Measurements from ENCODE around the gene YBEY. TPM values are rescaled to one million over a fixed set of nuclear protein-coding genes. Genes with fewer than 3 reads are reported as not detected.

The YBEY gene
- polyA plus RNA-seq, 1 donor (not counting 4 experiments of a cell fraction or from before 2014, with no cell fraction given) = 23.5 TPM

DNA sequence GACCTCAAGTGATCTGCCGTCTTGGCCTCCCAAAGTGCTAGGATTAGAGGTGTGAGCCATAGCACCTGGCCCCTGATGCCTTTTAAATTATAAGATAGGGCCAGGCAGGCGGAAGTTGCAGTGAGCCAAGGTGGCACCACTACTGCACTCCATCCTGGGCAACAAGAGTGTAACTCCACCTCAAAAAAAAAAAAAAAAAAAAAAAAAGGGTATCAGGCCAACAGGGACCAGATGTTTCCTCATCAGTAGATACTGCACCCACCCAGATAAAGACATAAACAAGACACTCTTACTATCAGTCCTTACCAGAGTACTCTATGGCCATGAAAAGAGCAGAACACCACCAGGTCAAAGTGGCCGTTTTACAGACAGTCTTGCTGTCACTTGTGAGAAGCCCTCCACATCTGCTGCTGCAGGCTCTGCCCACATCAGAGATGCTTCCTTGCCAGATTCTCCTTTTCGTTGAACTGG, 34.2 kb downstream of the YBEY start:
- H3K4me3 ChIP-seq (ENCODE audit: control insufficient read depth in 2 of 3, extremely low read depth in 1 of 3, insufficient read depth in 2 of 3, low read depth in 1 of 3, low read length in 3 of 3) = no peak overlapping the region
- H3K27ac ChIP-seq (ENCODE audit: control insufficient read depth, insufficient read depth, low read length) = no peak overlapping the region
- H3K4me1 ChIP-seq (ENCODE audit: control insufficient read depth, extremely low read depth, insufficient read depth, low read length) = peaks cover 15% of the 10 kb centered on the region
- no peak overlapping the region for H2AFZ ChIP-seq (ENCODE audit: control insufficient read depth, low read length)
- no peaks in the 10 kb centered on the region for H4K20me1 ChIP-seq (ENCODE audit: control insufficient read depth, extremely low read depth, insufficient read depth, low read length)
- H3K9me3 ChIP-seq (ENCODE audit: control insufficient read depth, low read depth, low read length) = no peaks in the 10 kb centered on the region
- no peaks in the 10 kb centered on the region for H3K9me1 ChIP-seq (ENCODE audit: control insufficient read depth, extremely low read depth, insufficient read depth, low read length)
- dilution Hi-C loops (cut with MboI; ENCODE audit: extremely low pct_ligation_motif_present, low sequenced_read_pairs) = no loop called here
- H3K27me3 ChIP-seq (ENCODE audit: control insufficient read depth, extremely low read depth, insufficient read depth, low read length) = no peaks in the 10 kb centered on the region
- peaks cover 32% of the 10 kb centered on the region for H3K79me2 ChIP-seq (ENCODE audit: control insufficient read depth, insufficient read depth, low read length)
- no peak overlapping the region for H3K9ac ChIP-seq (ENCODE audit: control insufficient read depth, extremely low read depth, insufficient read depth, low read length)
- no peak overlapping the region for H3K4me2 ChIP-seq (ENCODE audit: control insufficient read depth, extremely low read depth, insufficient read depth, low read depth, low read length)
- H3K36me3 ChIP-seq (ENCODE audit: control insufficient read depth in 2 of 2, extremely low read depth in 1 of 2, insufficient read depth in 2 of 2, low read length in 2 of 2) = no peaks in the 10 kb centered on the region
- TF ChIP-seq, protein P1, sequence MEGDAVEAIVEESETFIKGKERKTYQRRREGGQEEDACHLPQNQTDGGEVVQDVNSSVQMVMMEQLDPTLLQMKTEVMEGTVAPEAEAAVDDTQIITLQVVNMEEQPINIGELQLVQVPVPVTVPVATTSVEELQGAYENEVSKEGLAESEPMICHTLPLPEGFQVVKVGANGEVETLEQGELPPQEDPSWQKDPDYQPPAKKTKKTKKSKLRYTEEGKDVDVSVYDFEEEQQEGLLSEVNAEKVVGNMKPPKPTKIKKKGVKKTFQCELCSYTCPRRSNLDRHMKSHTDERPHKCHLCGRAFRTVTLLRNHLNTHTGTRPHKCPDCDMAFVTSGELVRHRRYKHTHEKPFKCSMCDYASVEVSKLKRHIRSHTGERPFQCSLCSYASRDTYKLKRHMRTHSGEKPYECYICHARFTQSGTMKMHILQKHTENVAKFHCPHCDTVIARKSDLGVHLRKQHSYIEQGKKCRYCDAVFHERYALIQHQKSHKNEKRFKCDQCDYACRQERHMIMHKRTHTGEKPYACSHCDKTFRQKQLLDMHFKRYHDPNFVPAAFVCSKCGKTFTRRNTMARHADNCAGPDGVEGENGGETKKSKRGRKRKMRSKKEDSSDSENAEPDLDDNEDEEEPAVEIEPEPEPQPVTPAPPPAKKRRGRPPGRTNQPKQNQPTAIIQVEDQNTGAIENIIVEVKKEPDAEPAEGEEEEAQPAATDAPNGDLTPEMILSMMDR (optimal IDR thresholded peaks at IDR 0.05 in 1 of 3, IDR thresholded peaks at IDR 0.05 in 1 of 3, conservative IDR thresholded peaks at IDR 0.05 in 1 of 3; ENCODE audit: extremely low read depth in 1 of 3, insufficient read depth in 2 of 3, low read length in 3 of 3) = no peak
- no peak for TF ChIP-seq EZH2 (IDR thresholded peaks at IDR 0.05; ENCODE audit: low read length)
- no peak for FAIRE-seq
- DNase-seq (ENCODE audit: low read depth, low spot score) = no peak

DNA sequence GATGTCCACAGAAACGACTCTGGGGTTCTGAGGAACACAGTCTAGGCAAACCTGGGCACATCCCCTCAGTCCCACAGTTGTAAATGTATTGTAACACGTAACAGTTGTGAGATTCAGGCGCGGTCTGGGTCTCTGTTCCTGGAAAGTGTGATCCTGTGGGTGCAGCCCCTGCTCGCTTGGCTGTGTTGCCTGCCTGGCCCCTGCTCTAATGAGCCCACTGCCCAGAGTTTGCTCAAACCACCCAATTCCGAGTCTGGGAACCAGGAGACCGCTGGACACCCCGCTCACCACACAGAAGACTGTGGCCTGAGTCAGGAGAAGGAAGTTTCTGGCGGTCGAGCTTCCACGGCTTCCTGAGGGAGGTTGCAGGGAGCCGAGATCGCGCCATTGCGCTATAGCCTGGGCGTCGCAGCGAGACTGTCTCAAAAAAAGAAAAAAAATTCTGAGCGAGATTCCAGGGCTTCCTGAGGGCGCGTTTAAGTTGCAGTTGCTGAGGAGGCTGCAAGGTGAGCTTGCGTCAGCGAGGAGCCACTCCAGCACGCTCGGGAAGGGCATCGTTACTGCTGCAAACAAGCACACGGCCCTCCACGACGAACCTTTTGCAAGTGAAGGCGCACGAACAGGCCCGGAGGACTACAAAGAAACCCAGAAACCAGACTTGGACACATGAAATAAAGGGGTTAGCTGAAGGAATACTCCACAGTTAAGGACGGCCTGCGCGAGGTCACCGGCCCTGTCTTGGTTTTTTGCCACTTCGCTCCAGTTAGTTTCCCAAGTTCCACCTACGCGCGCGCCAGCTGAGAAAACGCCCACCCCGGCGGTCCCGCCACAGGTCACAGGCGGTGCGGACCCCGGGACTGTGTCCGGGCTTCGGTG, 36.4 kb downstream of the YBEY start:
- Histone ChIP-seq H3K4me3 (ENCODE audit: control insufficient read depth in 2 of 3, extremely low read depth in 1 of 3, insufficient read depth in 2 of 3, low read depth in 1 of 3, low read length in 3 of 3) (peak overlapping the region; percentile 84 to 99 (median 90)), H3K27ac (ENCODE audit: control insufficient read depth, insufficient read depth, low read length) (peak overlapping the region; percentile 74), H4K20me1 (ENCODE audit: control insufficient read depth, extremely low read depth, insufficient read depth, low read length) (no peaks in the 10 kb centered on the region), H3K27me3 (ENCODE audit: control insufficient read depth, extremely low read depth, insufficient read depth, low read length) (no peaks in the 10 kb centered on the region), H3K4me2 (ENCODE audit: control insufficient read depth, extremely low read depth, insufficient read depth, low read depth, low read length) (peak overlapping the region; percentile 92), H3K4me1 (ENCODE audit: control insufficient read depth, extremely low read depth, insufficient read depth, low read length) (peaks cover 25% of the 10 kb centered on the region), H3K9me1 (ENCODE audit: control insufficient read depth, extremely low read depth, insufficient read depth, low read length) (peaks cover 2% of the 10 kb centered on the region), H2AFZ (ENCODE audit: control insufficient read depth, low read length) (peak overlapping the region; percentile 62), H3K36me3 (ENCODE audit: control insufficient read depth in 2 of 2, extremely low read depth in 1 of 2, insufficient read depth in 2 of 2, low read length in 2 of 2) (peaks cover 0 to 4% of the 10 kb centered on the region in 2 experiments), H3K9me3 (ENCODE audit: control insufficient read depth, low read depth, low read length) (no peaks in the 10 kb centered on the region), H3K79me2 (ENCODE audit: control insufficient read depth, insufficient read depth, low read length) (peaks cover 48% of the 10 kb centered on the region), H3K9ac (ENCODE audit: control insufficient read depth, extremely low read depth, insufficient read depth, low read length) (peak overlapping the region; percentile 86)
- DNase-seq (ENCODE audit: low read depth, low spot score) (no peak), FAIRE-seq (no peak)
- TF ChIP-seq, protein P1 (optimal IDR thresholded peaks at IDR 0.05 in 1 of 3, IDR thresholded peaks at IDR 0.05 in 1 of 3, conservative IDR thresholded peaks at IDR 0.05 in 1 of 3; ENCODE audit: extremely low read depth in 1 of 3, insufficient read depth in 2 of 3, low read length in 3 of 3) = no peak
- no peak for TF ChIP-seq EZH2 (IDR thresholded peaks at IDR 0.05; ENCODE audit: low read length)
- dilution Hi-C loops (cut with MboI; ENCODE audit: extremely low pct_ligation_motif_present, low sequenced_read_pairs) = no loop called here
